GM19468 (cell line): Measurements from ENCODE around the gene TMC3.

Experiments
- ATAC-seq: cut with Tn5 transposase; IDR thresholded peaks from one replicate; pipeline ENCODE4 v1.9.1; 2021; ENCODE audit warnings: mild to moderate bottlenecking, moderate library complexity, moderate number of reproducible peaks; ENCODE audit not compliant: unreplicated experiment; ENCODE audit errors: extremely low read depth

Gene TMC3

DNA sequence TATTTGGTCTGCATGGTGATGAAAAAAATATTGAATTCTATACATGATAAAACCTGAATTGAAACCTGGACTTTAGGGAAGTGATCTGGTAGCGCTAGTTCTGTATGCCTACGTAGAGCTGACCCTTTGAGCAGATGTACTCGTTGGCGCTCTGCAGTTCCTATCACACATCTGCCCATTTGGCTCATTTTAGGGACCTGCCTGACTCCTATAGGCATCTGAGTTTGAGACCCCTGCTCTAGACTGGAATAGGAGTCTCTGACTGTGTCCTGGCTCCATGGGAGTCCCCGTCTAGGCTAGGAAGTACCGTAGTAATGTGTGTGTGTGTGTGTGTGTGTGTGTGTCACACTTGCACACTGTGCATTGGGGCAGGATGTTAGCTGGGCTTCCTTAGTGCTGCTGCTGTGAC, 71.3 kb downstream of the TMC3 start:
- no peak for ATAC-seq

GRCh38 chr15:81301815-81302399, 72.1 kb downstream of the TMC3 start:
- peak; percentile 62 for ATAC-seq

DNA sequence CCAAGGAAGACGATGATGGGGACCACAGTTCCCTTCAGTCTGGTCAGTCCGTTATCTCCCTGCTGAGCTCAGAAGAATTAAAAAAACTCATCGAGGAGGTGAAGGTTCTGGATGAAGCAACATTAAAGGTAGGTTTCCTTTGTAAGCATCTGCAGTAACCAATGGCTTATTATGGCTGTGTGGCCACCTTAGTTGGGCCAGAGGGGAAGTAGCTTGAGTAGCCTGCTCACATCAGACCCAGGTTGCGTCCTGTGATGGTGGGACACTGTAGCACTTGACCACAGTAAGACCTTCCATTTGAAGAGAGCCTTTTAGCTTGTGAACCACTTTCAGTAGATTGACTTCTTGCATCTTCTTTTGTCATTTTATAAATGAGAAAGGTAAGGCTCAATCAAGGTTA, 72.6 kb downstream of the TMC3 start:
- ATAC-seq = peak; percentile 9

GRCh38 chr15:81299630-81300273, 74.3 kb downstream of the TMC3 start:
- ATAC-seq = no peak

- no peak for ATAC-seq
Measured at GRCh38 chr15:81299156-81299555, 74.9 kb downstream of the TMC3 start.

GRCh38 chr15:81298611-81299010, 75.4 kb downstream of the TMC3 start:
- no peak for ATAC-seq

GRCh38 chr15:81297603-81298575, 76.1 kb downstream of the TMC3 start:
- no peak for ATAC-seq

DNA sequence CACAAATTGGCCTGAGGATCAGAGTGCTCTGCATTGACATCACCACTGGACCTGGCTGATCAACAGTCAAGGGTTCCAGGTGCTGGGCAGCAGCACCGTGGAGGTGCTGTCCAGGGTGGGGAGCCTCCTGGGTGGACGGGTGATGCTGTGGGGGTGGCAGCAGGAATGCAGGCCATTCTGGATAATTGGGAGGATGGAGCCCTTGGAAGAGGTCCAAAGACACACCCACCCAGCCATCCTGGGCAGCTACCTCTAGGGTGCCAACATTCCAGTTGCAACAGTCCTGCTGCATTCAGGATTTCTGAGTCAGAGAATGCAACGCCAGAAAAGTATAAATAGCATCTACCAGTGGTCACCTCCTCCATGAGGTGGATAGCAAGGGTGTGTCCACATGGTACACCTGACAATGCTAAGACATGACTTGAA, 76.9 kb downstream of the TMC3 start:
- ATAC-seq = no peak

- peak; percentile 35 for ATAC-seq
Measured at GRCh38 chr15:81296673-81297072, 77.3 kb downstream of the TMC3 start.

GRCh38 chr15:81296186-81296585, 77.8 kb downstream of the TMC3 start:
- ATAC-seq = no peak

GRCh38 chr15:81295486-81296121, 78.4 kb downstream of the TMC3 start:
- no peak for ATAC-seq

DNA sequence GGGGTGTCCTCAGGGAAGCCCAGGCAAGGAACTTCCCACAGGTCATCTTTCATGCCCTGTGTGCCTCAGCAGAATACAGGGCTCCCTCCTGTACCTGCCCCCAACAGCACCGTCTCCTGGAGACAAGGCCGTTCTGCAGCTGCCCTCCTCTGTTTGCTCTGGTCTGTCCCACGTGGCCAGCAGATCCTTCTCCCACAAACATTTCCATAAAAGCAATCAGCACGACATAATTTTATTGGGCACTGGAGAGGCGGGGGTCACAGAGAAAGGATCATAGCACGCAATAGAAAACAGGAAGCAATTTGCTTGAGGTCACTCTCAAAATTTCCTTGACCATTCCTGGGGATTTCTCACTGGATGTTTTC, 79.5 kb downstream of the TMC3 start:
- no peak for ATAC-seq

- peak; percentile 81 for ATAC-seq
Measured at GRCh38 chr15:81293728-81294515, 80.1 kb downstream of the TMC3 start.

DNA sequence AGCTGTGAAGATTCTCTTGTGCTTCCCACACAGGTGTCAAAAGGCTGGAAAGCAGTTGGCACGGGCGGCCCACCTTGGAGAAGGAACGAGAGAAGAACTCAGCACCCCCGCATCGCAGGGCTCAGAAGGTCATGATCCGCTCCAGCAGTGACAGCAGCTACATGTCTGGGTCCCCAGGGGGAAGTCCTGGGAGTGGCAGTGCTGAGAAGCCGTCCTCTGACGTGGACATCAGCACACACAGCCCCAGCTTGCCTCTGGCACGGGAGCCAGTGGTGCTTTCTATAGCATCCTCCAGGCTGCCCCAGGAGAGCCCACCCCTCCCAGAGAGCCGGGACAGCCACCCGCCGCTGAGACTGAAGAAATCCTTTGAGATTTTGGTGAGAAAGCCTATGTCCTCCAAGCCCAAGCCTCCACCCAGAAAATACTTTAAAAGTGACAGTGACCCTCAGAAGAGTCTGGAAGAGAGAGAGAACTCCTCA, 81.5 kb downstream of the TMC3 start:
- ATAC-seq = no peak

DNA sequence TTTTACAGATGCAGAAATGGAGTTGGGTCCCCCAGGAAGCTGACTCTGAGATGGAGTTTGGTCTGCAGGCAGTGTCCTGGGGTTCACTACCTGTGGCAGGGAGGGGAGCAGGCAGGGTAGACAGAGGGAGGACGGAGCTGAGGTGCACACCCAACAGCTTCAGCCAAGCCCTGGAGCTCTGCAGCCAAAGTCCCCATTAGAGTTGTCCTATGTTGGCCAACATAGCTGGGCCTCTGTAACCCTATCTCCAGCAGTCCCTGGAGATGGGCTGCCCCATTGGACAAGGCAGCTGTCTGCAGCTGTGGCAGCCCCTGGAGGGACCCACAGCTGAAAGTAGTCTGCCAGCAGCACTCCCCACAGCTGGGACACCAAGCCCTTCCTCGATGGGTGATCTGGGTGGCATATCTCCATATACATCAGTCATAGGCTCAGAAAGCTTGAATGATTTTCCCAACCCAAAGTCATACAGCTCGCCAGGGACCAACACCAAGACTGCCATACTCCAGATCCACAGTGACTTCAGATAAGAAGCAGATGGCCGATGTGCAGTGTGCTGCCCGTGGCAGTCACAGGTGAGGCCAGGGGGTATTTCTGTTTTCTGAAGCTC, 82.0 kb downstream of the TMC3 start:
- no peak for ATAC-seq

DNA sequence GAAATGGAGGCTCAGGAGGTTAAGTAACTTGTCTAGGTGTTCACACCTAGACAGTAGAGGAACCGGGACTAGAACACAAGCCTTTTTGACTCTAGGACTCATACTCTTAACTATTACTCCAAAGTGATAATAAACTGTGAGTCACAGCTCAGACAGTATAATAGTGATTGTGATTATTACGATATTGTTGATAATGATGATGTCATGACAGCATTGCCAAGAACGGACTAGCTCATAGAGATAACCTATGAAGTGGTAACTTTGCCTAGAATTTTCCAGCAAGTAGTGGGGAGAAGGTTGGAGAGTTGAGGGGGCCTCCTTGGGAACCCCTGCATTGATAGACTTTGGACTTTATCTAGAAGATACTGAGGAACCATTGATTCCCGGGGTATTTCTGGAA, 84.1 kb downstream of the TMC3 start:
- ATAC-seq = no peak

GRCh38 chr15:81288616-81289015, 85.4 kb downstream of the TMC3 start:
- ATAC-seq = no peak

DNA sequence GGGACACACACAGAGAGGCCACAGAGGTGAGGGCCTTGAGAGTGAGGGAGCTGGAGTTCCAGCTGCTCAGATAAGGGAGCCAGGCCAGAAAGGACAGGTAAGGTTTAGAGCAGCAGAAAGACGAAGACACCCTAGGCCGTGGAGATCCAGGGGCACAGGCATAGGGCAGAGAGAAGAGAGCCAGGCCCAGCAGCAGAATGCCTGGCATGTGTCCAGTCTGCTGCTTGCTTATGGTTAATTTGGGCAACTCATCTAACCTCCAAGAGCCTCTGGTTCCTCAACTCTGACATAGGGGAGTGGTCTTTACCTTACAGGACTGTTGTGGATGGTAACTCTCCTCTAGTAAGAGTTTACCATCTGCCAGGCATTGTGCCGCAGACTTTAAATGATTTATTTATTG, 86.0 kb downstream of the TMC3 start:
- ATAC-seq = no peak

GRCh38 chr15:81286621-81287121, 87.3 kb downstream of the TMC3 start:
- ATAC-seq = no peak
